Measurements from ENCODE around the gene RHCE.

GRCh38 chr1:25428475-25429166 lies 8.0 kb upstream of the RHCE start:
- TF ChIP-seq POLR2A (IDR thresholded peaks at IDR 0.05) (no peak), CTCF (IDR thresholded peaks at IDR 0.05) (no peak)
